WERI-Rb-1 (cell line): Measurements from ENCODE around the gene TBL1X.

ENCODE experiments used
- DNase-seq: peaks from one replicate; pipeline ENCODE4 v3.0.0-alpha.2; 2020
- H3K27ac ChIP-seq: fragments of 250-450 bp; sonication (Bioruptor Pico); 2 replicates; pipeline ENCODE4 v1.5.1; 2020; ENCODE audit warnings: mild to moderate bottlenecking, moderate library complexity
- H3K27me3 ChIP-seq: fragments of 250-450 bp; sonication (Bioruptor Pico); 2 replicates; pipeline ENCODE4 v1.5.1; 2021; ENCODE audit warnings: mild to moderate bottlenecking, low read depth, moderate library complexity; ENCODE audit not compliant: insufficient read depth, severe bottlenecking
- H3K36me3 ChIP-seq: fragments of 250-450 bp; sonication (Bioruptor Pico); 2 replicates; pipeline ENCODE4 v1.5.1; 2020; ENCODE audit warnings: mild to moderate bottlenecking, moderate library complexity
- H3K4me3 ChIP-seq: 2 replicates; pipeline ENCODE4 v1.5.1; 2011; ENCODE audit warnings: low read depth, mild to moderate bottlenecking, control low read depth, low read length
- H3K9me3 ChIP-seq: fragments of 250-450 bp; sonication (Bioruptor Pico); 2 replicates; pipeline ENCODE4 v1.5.1; 2021; ENCODE audit warnings: mild to moderate bottlenecking, moderate library complexity; ENCODE audit not compliant: severe bottlenecking
- CTCF ChIP-seq: IDR thresholded peaks from 2 replicates; pipeline ENCODE4 v1.5.1; 2011; ENCODE audit warnings: low read depth, mild to moderate bottlenecking, control low read depth, inconsistent platforms, low read length

TBL1X gene

GRCh38 chrX:9668537-9668936, 203.7 kb downstream of the TBL1X start:
- H3K9me3 ChIP-seq: no peaks in the 10 kb centered on the region
- DNase-seq: no peak
- no peak overlapping the region for H3K27ac ChIP-seq
- no peak for TF ChIP-seq CTCF
- H3K27me3 ChIP-seq: no peaks in the 10 kb centered on the region
- no peak overlapping the region for H3K4me3 ChIP-seq
- H3K36me3 ChIP-seq: no peaks in the 10 kb centered on the region

- no peaks in the 10 kb centered on the region for H3K36me3 ChIP-seq
- H3K4me3 ChIP-seq: no peak overlapping the region
- H3K27ac ChIP-seq: no peak overlapping the region
- TF ChIP-seq CTCF: no peak
- no peak for DNase-seq
- H3K27me3 ChIP-seq: no peaks in the 10 kb centered on the region
- no peaks in the 10 kb centered on the region for H3K9me3 ChIP-seq
Observed at GRCh38 chrX:9670136-9670814, 205.4 kb downstream of the TBL1X start.

GRCh38 chrX:9671998-9672397, 207.1 kb downstream of the TBL1X start:
- no peaks in the 10 kb centered on the region for H3K36me3 ChIP-seq
- DNase-seq: no peak
- no peaks in the 10 kb centered on the region for H3K27me3 ChIP-seq
- H3K9me3 ChIP-seq: no peaks in the 10 kb centered on the region
- TF ChIP-seq CTCF: no peak
- H3K4me3 ChIP-seq: no peak overlapping the region
- no peak overlapping the region for H3K27ac ChIP-seq

- no peaks in the 10 kb centered on the region for H3K9me3 ChIP-seq
- H3K4me3 ChIP-seq: no peak overlapping the region
- DNase-seq: no peak
- peaks cover 7% of the 10 kb centered on the region for H3K27me3 ChIP-seq
- no peaks in the 10 kb centered on the region for H3K36me3 ChIP-seq
- no peak for TF ChIP-seq CTCF
- H3K27ac ChIP-seq: no peak overlapping the region
Observed at GRCh38 chrX:9676306-9676705, 211.4 kb downstream of the TBL1X start.

GRCh38 chrX:9676738-9677097, 211.9 kb downstream of the TBL1X start:
- Histone ChIP-seq H3K27me3 (peaks cover 11% of the 10 kb centered on the region), H3K9me3 (no peaks in the 10 kb centered on the region), H3K36me3 (no peaks in the 10 kb centered on the region), H3K4me3 (no peak overlapping the region), H3K27ac (no peak overlapping the region)
- no peak for DNase-seq
- no peak for TF ChIP-seq CTCF

- no peak overlapping the region for H3K27ac ChIP-seq
- TF ChIP-seq CTCF: no peak
- H3K27me3 ChIP-seq: peaks cover 11% of the 10 kb centered on the region
- no peak for DNase-seq
- no peaks in the 10 kb centered on the region for H3K36me3 ChIP-seq
- no peaks in the 10 kb centered on the region for H3K9me3 ChIP-seq
- H3K4me3 ChIP-seq: no peak overlapping the region
Observed at GRCh38 chrX:9677098-9677739, 212.4 kb downstream of the TBL1X start.
